B cell (primary cell): Measurements from ENCODE around the gene GUCD1. TPM values are rescaled to one million over a fixed set of nuclear protein-coding genes. Genes with fewer than 3 reads are reported as not detected.

Experiments
- ATAC-seq: fragments of 200-7000 bp; cut with Tn5 transposase; one replicate; pipeline ENCODE4 v1.10.0; 2021; ENCODE audit warnings: low read depth, mild to moderate bottlenecking, moderate number of reproducible peaks, moderate library complexity
- CTCF ChIA-PET: fragments of 350-600 bp; sonication (Branson Sonifier 250); formaldehyde crosslinking; loops from one replicate; lab custom pipeline; 2021; ENCODE audit warnings: antibody characterized with exemption, inconsistent platforms; lab: Charles Lee
- POLR2A ChIA-PET: fragments of 350-600 bp; sonication (Branson Sonifier 250); formaldehyde crosslinking; loops from one replicate; lab custom pipeline; 2021; ENCODE audit warnings: antibody characterized with exemption; lab: Charles Lee
- DNase-seq: peaks from one replicate; pipeline ENCODE4 v3.0.0; 2013
- H2AFZ ChIP-seq: 2 replicates; pipeline ENCODE4 v1.6.1; 2012; ENCODE audit warnings: mild to moderate bottlenecking, low read depth, low read length; ENCODE audit not compliant: insufficient read depth, poor library complexity, severe bottlenecking
- H3K27ac ChIP-seq, 2 donors: 1 replicate in 1 of 2; 2 replicates in 1 of 2; pipeline ENCODE4 v1.5.1; 2012 to 2013; ENCODE audit warnings: low read length in 2 of 2, mild to moderate bottlenecking in 2 of 2, moderate library complexity in 1 of 2
- H3K27me3 ChIP-seq, 4 experiments: fragments of 200-600 bp in 1 of 4; sonication (generic) in 1 of 4; replicated peaks in 1 of 4; 1 replicate in 2 of 4; 2 replicates in 2 of 4; pipeline versions ENCODE4 v1.6.1 to v1.7.0; 2013 to 2016; ENCODE audit warnings: low read length in 3 of 4, mild to moderate bottlenecking in 2 of 4, mixed read lengths in 1 of 4, moderate library complexity in 1 of 4; ENCODE audit not compliant: insufficient read depth in 4 of 4, control insufficient read depth in 3 of 4; ENCODE audit errors: control extremely low read depth in 1 of 4
- H3K36me3 ChIP-seq, 2 experiments: replicated peaks in 1 of 2; 1 replicate in 1 of 2; 2 replicates in 1 of 2; pipeline versions ENCODE4 v1.6.1 to v1.7.1; 2013; ENCODE audit warnings: low read length in 1 of 2; ENCODE audit not compliant: insufficient read depth in 2 of 2, control insufficient read depth in 1 of 2; ENCODE audit errors: control extremely low read depth in 1 of 2, extremely low read depth in 1 of 2
- H3K4me1 ChIP-seq, 2 donors: fragments of 200-600 bp in 1 of 2; sonication (generic) in 1 of 2; 1 replicate in 1 of 2; 2 replicates in 1 of 2; pipeline versions ENCODE4 v1.5.1 to v1.6.1; 2013 to 2017; ENCODE audit warnings: low read length in 2 of 2; ENCODE audit not compliant: control insufficient read depth in 2 of 2, insufficient read depth in 2 of 2
- H3K4me2 ChIP-seq: replicated peaks from 2 replicates; pipeline ENCODE3; 2012; ENCODE audit warnings: mild to moderate bottlenecking, low read depth, low read length; ENCODE audit not compliant: poor library complexity, severe bottlenecking
- H3K4me3 ChIP-seq, 5 experiments: fragments of 200-600 bp in 1 of 5; sonication (generic) in 1 of 5; 1 replicate in 3 of 5; 2 replicates in 2 of 5; pipeline versions ENCODE4 v1.5.1 to v1.7.0; 2011 to 2016; ENCODE audit warnings: low read length in 4 of 5, mild to moderate bottlenecking in 4 of 5, low read depth in 2 of 5, control low read depth in 1 of 5, moderate library complexity in 1 of 5; ENCODE audit not compliant: insufficient read depth in 1 of 5; ENCODE audit errors: control extremely low read depth in 1 of 5, extremely low read depth in 1 of 5
- H3K79me2 ChIP-seq: fragments of 200-600 bp; sonication (generic); one replicate; pipeline ENCODE4 v1.6.0; 2016; ENCODE audit warnings: low read length; ENCODE audit not compliant: control insufficient read depth, insufficient read depth
- H3K9ac ChIP-seq: fragments of 200-600 bp; sonication (generic); 2 replicates; pipeline ENCODE4 v1.6.1; 2017; ENCODE audit warnings: mild to moderate bottlenecking, low read length, moderate library complexity
- H3K9me3 ChIP-seq, 3 donors: one replicate each; pipeline versions ENCODE4 v1.6.1 to v1.7.1; 2013; ENCODE audit warnings: low read length in 2 of 3; ENCODE audit not compliant: control insufficient read depth in 2 of 3, insufficient read depth in 1 of 3; ENCODE audit errors: control extremely low read depth in 1 of 3
- H4K20me1 ChIP-seq: 2 replicates; pipeline ENCODE4 v1.6.0; 2012; ENCODE audit warnings: mild to moderate bottlenecking, low read length; ENCODE audit not compliant: insufficient read depth, control insufficient read depth, poor library complexity, severe bottlenecking
- H3K27ac Mint-ChIP-seq: one replicate; pipeline ENCODE4 v1.8.0; 2021; ENCODE audit warnings: mixed read lengths
- H3K27me3 Mint-ChIP-seq: one replicate; pipeline ENCODE4 v1.8.0; 2021; ENCODE audit warnings: mixed read lengths
- H3K4me1 Mint-ChIP-seq: one replicate; pipeline ENCODE4 v1.8.0; 2021; ENCODE audit warnings: mixed read lengths
- H3K4me3 Mint-ChIP-seq: one replicate; pipeline ENCODE4 v1.8.0; 2021; ENCODE audit warnings: mixed read lengths
- H3K9me3 Mint-ChIP-seq: one replicate; pipeline ENCODE4 v1.8.0; 2022; ENCODE audit warnings: mixed read lengths; ENCODE audit not compliant: insufficient read depth
- EZH2 ChIP-seq: IDR thresholded peaks from 2 replicates; pipeline ENCODE4 v1.6.1; 2012; ENCODE audit warnings: borderline replicate concordance, low read depth, mild to moderate bottlenecking, moderate library complexity, low read length; ENCODE audit not compliant: insufficient read depth, poor library complexity, severe bottlenecking
- WGBS: methylation state at CpG from one replicate; pipeline ENCODE4 v1.1.5; 2013; ENCODE audit warnings: missing lambda C conversion rate; ENCODE audit not compliant: insufficient coverage; 5-methylcytosine and 5-hydroxymethylcytosine counted together
- intact Hi-C: fragments of 100-400 bp; cut with micrococcal nuclease; formaldehyde crosslinking; loops from one replicate; pipeline ENCODE4 v1.10.0; 2022
- polyA plus RNA-seq: library from polyadenylated mRNA; depleted of rRNA; stranded (reverse); fragments of >200 nt; gene quantifications from 2 replicates; pipeline ENCODE4 v1.2.3, GENCODE V29; 2012
- total RNA-seq, 2 donors: library from RNA; stranded (reverse); fragments of 120-200 nt in 1 of 2; gene quantifications; 1 replicate in 1 of 2; 2 replicates in 1 of 2; pipeline versions ENCODE4 v1.2.3 to v1.2.4, GENCODE V29; 2013 to 2022
- TF ChIP-seq, protein P1 (sequence below): fragments of 200-600 bp; IDR thresholded peaks from one replicate; pipeline ENCODE4 v1.8.0; 2022; ENCODE audit warnings: antibody characterized with exemption, mild to moderate bottlenecking

The GUCD1 gene
- total and polyA plus RNA-seq, 2 donors (not counting 1 experiment from before 2014, with no cell fraction given) = 257 to 378 TPM

DNA sequence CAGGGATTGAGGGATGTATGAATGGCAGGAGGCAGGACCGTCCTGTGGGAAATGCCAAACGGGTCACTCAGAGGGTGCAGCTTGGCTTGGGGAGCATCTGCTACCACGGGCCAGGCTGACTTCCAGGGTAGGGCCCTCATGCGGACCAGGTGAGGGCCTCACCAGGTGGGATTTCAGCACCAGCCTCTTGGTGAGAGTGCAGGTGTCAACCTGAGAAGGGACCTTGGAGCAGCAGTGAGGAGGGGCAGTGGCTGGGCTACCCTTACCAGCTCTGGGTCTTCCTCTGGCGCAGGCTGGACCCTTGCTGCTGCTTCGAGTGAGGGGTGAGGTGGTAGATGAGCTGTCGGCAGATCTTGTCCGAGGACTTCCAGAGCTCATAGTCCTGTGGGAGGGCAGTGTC lies 33.0 kb upstream of the GUCD1 start:
- Mint-ChIP-seq H3K4me3 (no peak overlapping the region), H3K9me3 (no peaks in the 10 kb centered on the region), H3K27ac (no peak overlapping the region), H3K27me3 (peaks cover 5% of the 10 kb centered on the region), H3K4me1 (peaks cover 4% of the 10 kb centered on the region)
- Histone ChIP-seq H3K4me2 (no peak overlapping the region), H3K36me3 (no peaks in the 10 kb centered on the region), H3K27me3 (peaks cover 0 to 13% (median 0%) of the 10 kb centered on the region in 4 experiments), H3K79me2 (no peaks in the 10 kb centered on the region), H3K27ac (no peak overlapping the region), H3K4me3 (no peak overlapping the region), H3K4me1 (peaks cover 2 to 10% of the 10 kb centered on the region in 2 donors), H4K20me1 (no peaks in the 10 kb centered on the region), H3K9me3 (peaks cover 0 to 2% (median 0%) of the 10 kb centered on the region in 3 donors), H3K9ac (no peak overlapping the region), H2AFZ (no peak overlapping the region)
- intact Hi-C loops = no loop called here
- no peak for TF ChIP-seq EZH2
- TF ChIP-seq, protein P1, sequence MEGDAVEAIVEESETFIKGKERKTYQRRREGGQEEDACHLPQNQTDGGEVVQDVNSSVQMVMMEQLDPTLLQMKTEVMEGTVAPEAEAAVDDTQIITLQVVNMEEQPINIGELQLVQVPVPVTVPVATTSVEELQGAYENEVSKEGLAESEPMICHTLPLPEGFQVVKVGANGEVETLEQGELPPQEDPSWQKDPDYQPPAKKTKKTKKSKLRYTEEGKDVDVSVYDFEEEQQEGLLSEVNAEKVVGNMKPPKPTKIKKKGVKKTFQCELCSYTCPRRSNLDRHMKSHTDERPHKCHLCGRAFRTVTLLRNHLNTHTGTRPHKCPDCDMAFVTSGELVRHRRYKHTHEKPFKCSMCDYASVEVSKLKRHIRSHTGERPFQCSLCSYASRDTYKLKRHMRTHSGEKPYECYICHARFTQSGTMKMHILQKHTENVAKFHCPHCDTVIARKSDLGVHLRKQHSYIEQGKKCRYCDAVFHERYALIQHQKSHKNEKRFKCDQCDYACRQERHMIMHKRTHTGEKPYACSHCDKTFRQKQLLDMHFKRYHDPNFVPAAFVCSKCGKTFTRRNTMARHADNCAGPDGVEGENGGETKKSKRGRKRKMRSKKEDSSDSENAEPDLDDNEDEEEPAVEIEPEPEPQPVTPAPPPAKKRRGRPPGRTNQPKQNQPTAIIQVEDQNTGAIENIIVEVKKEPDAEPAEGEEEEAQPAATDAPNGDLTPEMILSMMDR = no peak
- ATAC-seq (no peak), DNase-seq (no peak)
- ChIA-PET POLR2A (interaction anchor here (0.5 kb wide), 1 partner anchor 26 kb away, joined by 6 read pairs; no protein-coding TSS in a partner anchor), CTCF (no interaction called here)
- WGBS = 77% methylated on average over 8 of the region's 8 CpGs

DNA sequence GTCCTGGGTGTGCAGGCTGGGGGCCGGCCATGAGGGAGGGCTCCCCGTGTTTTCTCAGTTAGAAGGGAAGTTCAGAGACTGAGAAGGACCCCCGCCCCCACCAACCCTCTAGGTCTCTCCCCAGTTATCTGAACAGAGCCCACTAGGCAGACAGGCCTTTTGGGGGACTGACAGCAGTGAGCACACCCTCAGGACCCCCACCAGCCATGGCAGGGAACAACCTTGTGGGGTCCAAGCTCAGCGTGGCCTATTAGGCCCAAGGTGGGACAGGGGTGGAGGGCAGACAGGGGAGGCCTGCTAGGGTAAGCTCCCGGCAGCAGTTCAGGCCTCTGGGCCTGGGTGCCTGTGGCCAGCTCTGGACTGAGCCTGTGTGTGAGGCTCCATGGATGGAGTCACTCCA lies 32.3 kb upstream of the GUCD1 start:
- H3K27ac Mint-ChIP-seq = no peak overlapping the region
- CTCF ChIA-PET = no interaction called here
- no peak overlapping the region for H3K4me3 Mint-ChIP-seq

More for the DNA sequence above, 32.3 kb upstream of the GUCD1 start:
- intact Hi-C loops = no loop called here
- H4K20me1 ChIP-seq = no peaks in the 10 kb centered on the region
- no peaks in the 10 kb centered on the region for H3K36me3 ChIP-seq
- 87% methylated on average over 3 of the region's 5 CpGs for WGBS
- DNase-seq (no peak), ATAC-seq (no peak)
- no peak overlapping the region for H3K4me2 ChIP-seq
- peaks cover 3% of the 10 kb centered on the region for H3K27me3 Mint-ChIP-seq
- POLR2A ChIA-PET = interaction anchor here (0.5 kb wide), 1 partner anchor 27 kb away, joined by 6 read pairs; no protein-coding TSS in a partner anchor
- H3K4me1 ChIP-seq = peaks cover 2 to 8% of the 10 kb centered on the region in 2 donors
- no peak overlapping the region for H3K9ac ChIP-seq
- peaks cover 2% of the 10 kb centered on the region for H3K4me1 Mint-ChIP-seq
- H3K9me3 Mint-ChIP-seq = no peaks in the 10 kb centered on the region
- TF ChIP-seq, protein P1 = no peak
- no peak for TF ChIP-seq EZH2
- H3K27me3 ChIP-seq = peaks cover 0 to 10% (median 0%) of the 10 kb centered on the region in 4 experiments
- H3K9me3 ChIP-seq = peaks cover 0 to 2% (median 0%) of the 10 kb centered on the region in 3 donors
- H3K4me3 ChIP-seq = no peak overlapping the region
- H2AFZ ChIP-seq = no peak overlapping the region
- H3K27ac ChIP-seq = no peak overlapping the region
- no peaks in the 10 kb centered on the region for H3K79me2 ChIP-seq
